ENCODE results near the gene SHCBP1. TPM values are rescaled to one million over a fixed set of nuclear protein-coding genes. Genes with fewer than 3 reads are reported as not detected.

Gene SHCBP1
- total and polyA plus RNA-seq, 2 experiments from 2014 or later = 7.3 to 14.9 TPM

DNA sequence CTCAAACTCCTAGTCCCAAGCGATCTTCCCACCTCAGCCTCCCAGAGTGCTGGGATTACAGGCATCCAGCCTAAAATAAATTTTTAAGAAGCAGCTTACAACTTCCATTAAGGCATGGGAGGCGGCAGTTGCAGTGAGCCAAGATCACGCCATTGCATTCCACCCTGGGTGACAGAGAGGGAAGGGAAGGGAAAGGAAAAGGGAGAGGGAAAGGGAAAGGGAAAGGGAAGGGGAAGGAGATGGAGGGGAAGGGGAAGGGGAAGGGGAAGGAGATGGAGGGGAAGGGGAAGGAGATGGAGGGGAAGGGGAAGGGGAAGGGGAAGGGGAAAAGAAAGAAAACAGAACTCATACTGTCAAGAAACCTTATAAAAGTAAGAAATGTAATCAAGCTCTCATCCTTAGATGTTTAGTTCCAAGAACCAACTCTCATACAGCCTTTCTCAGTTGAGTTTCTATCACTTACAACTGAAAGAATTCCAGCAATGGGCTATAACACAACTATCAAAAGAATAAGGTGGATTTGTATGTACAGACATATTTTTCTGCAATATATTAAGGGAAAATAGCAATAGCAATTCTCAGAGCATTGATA is 43.1 kb downstream of the SHCBP1 start (continued):
- TF ChIP-seq, protein P1, sequence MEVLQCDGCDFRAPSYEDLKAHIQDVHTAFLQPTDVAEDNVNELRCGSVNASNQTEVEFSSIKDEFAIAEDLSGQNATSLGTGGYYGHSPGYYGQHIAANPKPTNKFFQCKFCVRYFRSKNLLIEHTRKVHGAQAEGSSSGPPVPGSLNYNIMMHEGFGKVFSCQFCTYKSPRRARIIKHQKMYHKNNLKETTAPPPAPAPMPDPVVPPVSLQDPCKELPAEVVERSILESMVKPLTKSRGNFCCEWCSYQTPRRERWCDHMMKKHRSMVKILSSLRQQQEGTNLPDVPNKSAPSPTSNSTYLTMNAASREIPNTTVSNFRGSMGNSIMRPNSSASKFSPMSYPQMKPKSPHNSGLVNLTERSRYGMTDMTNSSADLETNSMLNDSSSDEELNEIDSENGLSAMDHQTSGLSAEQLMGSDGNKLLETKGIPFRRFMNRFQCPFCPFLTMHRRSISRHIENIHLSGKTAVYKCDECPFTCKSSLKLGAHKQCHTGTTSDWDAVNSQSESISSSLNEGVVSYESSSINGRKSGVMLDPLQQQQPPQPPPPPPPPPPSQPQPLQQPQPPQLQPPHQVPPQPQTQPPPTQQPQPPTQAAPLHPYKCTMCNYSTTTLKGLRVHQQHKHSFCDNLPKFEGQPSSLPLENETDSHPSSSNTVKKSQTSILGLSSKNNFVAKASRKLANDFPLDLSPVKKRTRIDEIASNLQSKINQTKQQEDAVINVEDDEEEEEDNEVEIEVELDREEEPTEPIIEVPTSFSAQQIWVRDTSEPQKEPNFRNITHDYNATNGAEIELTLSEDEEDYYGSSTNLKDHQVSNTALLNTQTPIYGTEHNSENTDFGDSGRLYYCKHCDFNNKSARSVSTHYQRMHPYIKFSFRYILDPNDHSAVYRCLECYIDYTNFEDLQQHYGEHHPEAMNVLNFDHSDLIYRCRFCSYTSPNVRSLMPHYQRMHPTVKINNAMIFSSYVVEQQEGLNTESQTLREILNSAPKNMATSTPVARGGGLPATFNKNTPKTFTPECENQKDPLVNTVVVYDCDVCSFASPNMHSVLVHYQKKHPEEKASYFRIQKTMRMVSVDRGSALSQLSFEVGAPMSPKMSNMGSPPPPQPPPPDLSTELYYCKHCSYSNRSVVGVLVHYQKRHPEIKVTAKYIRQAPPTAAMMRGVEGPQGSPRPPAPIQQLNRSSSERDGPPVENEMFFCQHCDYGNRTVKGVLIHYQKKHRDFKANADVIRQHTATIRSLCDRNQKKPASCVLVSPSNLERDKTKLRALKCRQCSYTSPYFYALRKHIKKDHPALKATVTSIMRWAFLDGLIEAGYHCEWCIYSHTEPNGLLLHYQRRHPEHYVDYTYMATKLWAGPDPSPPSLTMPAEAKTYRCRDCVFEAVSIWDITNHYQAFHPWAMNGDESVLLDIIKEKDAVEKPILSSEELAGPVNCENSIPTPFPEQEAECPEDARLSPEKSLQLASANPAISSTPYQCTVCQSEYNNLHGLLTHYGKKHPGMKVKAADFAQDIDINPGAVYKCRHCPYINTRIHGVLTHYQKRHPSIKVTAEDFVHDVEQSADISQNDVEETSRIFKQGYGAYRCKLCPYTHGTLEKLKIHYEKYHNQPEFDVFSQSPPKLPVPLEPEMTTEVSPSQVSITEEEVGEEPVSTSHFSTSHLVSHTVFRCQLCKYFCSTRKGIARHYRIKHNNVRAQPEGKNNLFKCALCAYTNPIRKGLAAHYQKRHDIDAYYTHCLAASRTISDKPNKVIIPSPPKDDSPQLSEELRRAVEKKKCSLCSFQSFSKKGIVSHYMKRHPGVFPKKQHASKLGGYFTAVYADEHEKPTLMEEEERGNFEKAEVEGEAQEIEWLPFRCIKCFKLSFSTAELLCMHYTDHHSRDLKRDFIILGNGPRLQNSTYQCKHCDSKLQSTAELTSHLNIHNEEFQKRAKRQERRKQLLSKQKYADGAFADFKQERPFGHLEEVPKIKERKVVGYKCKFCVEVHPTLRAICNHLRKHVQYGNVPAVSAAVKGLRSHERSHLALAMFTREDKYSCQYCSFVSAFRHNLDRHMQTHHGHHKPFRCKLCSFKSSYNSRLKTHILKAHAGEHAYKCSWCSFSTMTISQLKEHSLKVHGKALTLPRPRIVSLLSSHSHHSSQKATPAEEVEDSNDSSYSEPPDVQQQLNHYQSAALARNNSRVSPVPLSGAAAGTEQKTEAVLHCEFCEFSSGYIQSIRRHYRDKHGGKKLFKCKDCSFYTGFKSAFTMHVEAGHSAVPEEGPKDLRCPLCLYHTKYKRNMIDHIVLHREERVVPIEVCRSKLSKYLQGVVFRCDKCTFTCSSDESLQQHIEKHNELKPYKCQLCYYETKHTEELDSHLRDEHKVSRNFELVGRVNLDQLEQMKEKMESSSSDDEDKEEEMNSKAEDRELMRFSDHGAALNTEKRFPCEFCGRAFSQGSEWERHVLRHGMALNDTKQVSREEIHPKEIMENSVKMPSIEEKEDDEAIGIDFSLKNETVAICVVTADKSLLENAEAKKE (CRISPR knock-in tag; IDR thresholded peaks at IDR 0.05) = no peak

DNA sequence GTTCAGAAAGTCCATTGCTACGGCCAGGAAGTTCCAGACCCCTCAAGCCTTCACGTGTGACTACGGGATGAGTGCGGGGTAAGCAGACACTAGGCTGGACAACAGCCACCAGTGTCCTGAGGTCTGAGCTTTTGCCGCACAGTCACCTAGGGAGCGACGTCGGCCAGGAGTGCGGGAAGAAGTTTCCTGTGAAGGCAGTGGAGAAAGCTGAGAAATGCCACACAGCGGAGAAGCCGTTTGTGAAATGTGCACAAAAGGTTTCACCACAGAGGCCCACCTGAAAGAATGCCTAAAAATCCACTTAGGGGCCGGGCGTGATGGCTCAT is 47.4 kb downstream of the SHCBP1 start:
- Mint-ChIP-seq H3K36me3 (ENCODE audit: low read depth) (no peaks in the 10 kb centered on the region), H3K4me3 (no peak overlapping the region), H3K9me3 (no peaks in the 10 kb centered on the region), H3K4me1 (no peaks in the 10 kb centered on the region; the same call in 2 of the 3 replicates), H3K27ac (peak overlapping the region; percentile 52; the same call in 1 of the 2 replicates), H3K27me3 (ENCODE audit: insufficient read depth, low read depth, poor library complexity) (peaks cover 3% of the 10 kb centered on the region)
- Histone ChIP-seq H4K20me1 (replicated peaks; ENCODE audit: insufficient read depth) (no peaks in the 10 kb centered on the region), H3F3A (replicated peaks; ENCODE audit: low read depth) (no peaks in the 10 kb centered on the region), H3K79me2 (replicated peaks; ENCODE audit: insufficient read depth) (no peaks in the 10 kb centered on the region), H3K9me2 (ENCODE audit: insufficient read depth) (no peaks in the 10 kb centered on the region), H2AFZ (no peak overlapping the region), H3K4me1 (ENCODE audit: insufficient read depth) (no peaks in the 10 kb centered on the region), H3K27me3 (ENCODE audit: insufficient read depth) (no peaks in the 10 kb centered on the region), H3K36me3 (ENCODE audit: insufficient read depth) (no peaks in the 10 kb centered on the region), H3K27ac (ENCODE audit: low read depth) (no peak overlapping the region), H3K4me2 (no peak overlapping the region), H3K4me3 (no peak overlapping the region)
- TF ChIP-seq ZNF331 (CRISPR knock-in tag; IDR thresholded peaks at IDR 0.05; ENCODE audit: low read depth) (no peak), JUNB (IDR thresholded peaks at IDR 0.05; ENCODE audit: unreplicated experiment) (no peak), NANOG (IDR thresholded peaks at IDR 0.05; ENCODE audit: borderline replicate concordance) (no peak), STAT1 (IDR thresholded peaks at IDR 0.05; ENCODE audit: unreplicated experiment) (no peak)
- TF ChIP-seq, protein P2, sequence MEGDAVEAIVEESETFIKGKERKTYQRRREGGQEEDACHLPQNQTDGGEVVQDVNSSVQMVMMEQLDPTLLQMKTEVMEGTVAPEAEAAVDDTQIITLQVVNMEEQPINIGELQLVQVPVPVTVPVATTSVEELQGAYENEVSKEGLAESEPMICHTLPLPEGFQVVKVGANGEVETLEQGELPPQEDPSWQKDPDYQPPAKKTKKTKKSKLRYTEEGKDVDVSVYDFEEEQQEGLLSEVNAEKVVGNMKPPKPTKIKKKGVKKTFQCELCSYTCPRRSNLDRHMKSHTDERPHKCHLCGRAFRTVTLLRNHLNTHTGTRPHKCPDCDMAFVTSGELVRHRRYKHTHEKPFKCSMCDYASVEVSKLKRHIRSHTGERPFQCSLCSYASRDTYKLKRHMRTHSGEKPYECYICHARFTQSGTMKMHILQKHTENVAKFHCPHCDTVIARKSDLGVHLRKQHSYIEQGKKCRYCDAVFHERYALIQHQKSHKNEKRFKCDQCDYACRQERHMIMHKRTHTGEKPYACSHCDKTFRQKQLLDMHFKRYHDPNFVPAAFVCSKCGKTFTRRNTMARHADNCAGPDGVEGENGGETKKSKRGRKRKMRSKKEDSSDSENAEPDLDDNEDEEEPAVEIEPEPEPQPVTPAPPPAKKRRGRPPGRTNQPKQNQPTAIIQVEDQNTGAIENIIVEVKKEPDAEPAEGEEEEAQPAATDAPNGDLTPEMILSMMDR (conservative IDR thresholded peaks at IDR 0.05; ENCODE audit: low read depth in 2 of 2) = no peak
- DNase-seq (ENCODE audit: low spot score) = no peak
- no peak for ATAC-seq
